Loucy (cell line): Measurements from ENCODE around the gene MRPL52.

Source experiments
- CTCF ChIP-seq: fragments of 200-600 bp; sonication (generic); conservative IDR thresholded peaks from 2 replicates; pipeline ENCODE4 v1.5.1; 2014; ENCODE audit warnings: mild to moderate bottlenecking, antibody characterized with exemption, low read length
- EZH2phosphoT487 ChIP-seq: fragments of 200-600 bp; IDR thresholded peaks from 2 replicates; pipeline ENCODE4 v1.6.1; 2018; ENCODE audit warnings: antibody characterized with exemption, mild to moderate bottlenecking, moderate library complexity, borderline replicate concordance

DNA sequence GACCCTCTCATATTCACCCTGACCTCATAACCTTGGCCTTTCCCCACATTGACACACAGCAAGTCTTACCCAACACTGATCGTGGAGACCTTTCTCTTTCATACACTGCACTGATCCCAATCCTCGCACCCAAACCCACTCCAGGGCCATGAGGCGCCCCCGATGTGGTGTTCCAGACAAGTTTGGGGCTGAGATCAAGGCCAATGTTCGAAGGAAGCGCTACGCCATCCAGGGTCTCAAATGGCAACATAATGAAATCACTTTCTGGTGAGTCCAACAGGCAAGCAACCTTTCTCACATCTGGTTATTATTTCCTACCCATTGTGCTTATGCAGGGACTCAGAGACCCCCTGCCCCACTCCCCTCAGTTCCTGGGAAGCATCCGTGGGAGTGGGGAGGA, 12.1 kb downstream of the MRPL52 start:
- TF ChIP-seq CTCF (no peak), EZH2phosphoT487 (no peak)
